Measurements from ENCODE around the gene IPO13.

- TF ChIP-seq CTCF (IDR thresholded peaks at IDR 0.05; ENCODE audit: low read depth, low read length) (no peak), EZH2phosphoT487 (IDR thresholded peaks at IDR 0.05; ENCODE audit: low read depth) (no peak)
Observed at GRCh38 chr1:43993206-43993914, 46.6 kb downstream of the IPO13 start.

Measured in OCI-LY3 (cell line).